Measurements from ENCODE around the gene CGAS.

GRCh38 chr6:73460056-73460455 lies 8.0 kb upstream of the CGAS start:
- TF ChIP-seq YY1 (IDR thresholded peaks at IDR 0.05; ENCODE audit: insufficient read depth, insufficient read length) (no peak), ZNF274 (IDR thresholded peaks at IDR 0.05; ENCODE audit: low read depth, low read length) (no peak)
